MM.1S (cell line): ENCODE measurements around the gene CREB5.

ENCODE experiments used
- DNase-seq: peaks from one replicate; pipeline ENCODE4 v3.0.0-alpha.2; 2015
- H2AFZ ChIP-seq: fragments of 300-600 bp; sonication (generic); 2 replicates; pipeline ENCODE4 v1.6.0; 2016; ENCODE audit warnings: antibody characterized with exemption, low read length
- H3F3A ChIP-seq: fragments of 300-600 bp; sonication (generic); 2 replicates; pipeline ENCODE4 v1.6.1; 2016; ENCODE audit warnings: mild to moderate bottlenecking, antibody characterized with exemption, low read length, moderate library complexity, mixed read lengths; ENCODE audit not compliant: insufficient read depth
- H3K27ac ChIP-seq: fragments of 300-600 bp; sonication (generic); 2 replicates; pipeline ENCODE4 v1.5.1; 2016; ENCODE audit warnings: mild to moderate bottlenecking, low read length
- H3K27me3 ChIP-seq: fragments of 300-600 bp; sonication (generic); replicated peaks from 2 replicates; pipeline ENCODE4 v1.6.0; 2016; ENCODE audit warnings: low read length; ENCODE audit not compliant: insufficient read depth
- H3K36me3 ChIP-seq: fragments of 300-600 bp; sonication (generic); replicated peaks from 2 replicates; pipeline ENCODE4 v1.6.1; 2016; ENCODE audit warnings: mild to moderate bottlenecking, low read length, mixed read lengths; ENCODE audit not compliant: insufficient read depth
- H3K4me1 ChIP-seq: fragments of 300-600 bp; sonication (generic); 2 replicates; pipeline ENCODE4 v1.6.1; 2016; ENCODE audit warnings: low read length, mixed read lengths
- H3K4me2 ChIP-seq: fragments of 300-600 bp; sonication (generic); 2 replicates; pipeline ENCODE4 v1.6.0; 2016; ENCODE audit warnings: low read depth, low read length
- H3K4me3 ChIP-seq: fragments of 300-600 bp; sonication (generic); 2 replicates; pipeline ENCODE4 v1.5.1; 2016; ENCODE audit warnings: low read length, mixed read lengths
- H3K79me2 ChIP-seq: fragments of 300-600 bp; sonication (generic); 2 replicates; pipeline ENCODE4 v1.6.1; 2016; ENCODE audit warnings: mixed run types, low read length, mixed read lengths
- H3K9ac ChIP-seq: fragments of 300-600 bp; sonication (generic); 2 replicates; pipeline ENCODE4 v1.6.1; 2016; ENCODE audit warnings: low read length, mixed read lengths
- H3K9me2 ChIP-seq: fragments of 300-600 bp; sonication (generic); replicated peaks from 2 replicates; pipeline ENCODE4 v1.6.1; 2016; ENCODE audit warnings: mild to moderate bottlenecking, low read length, mixed read lengths; ENCODE audit not compliant: insufficient read depth
- H3K9me3 ChIP-seq: fragments of 300-600 bp; sonication (generic); replicated peaks from 2 replicates; pipeline ENCODE4 v1.6.1; 2016; ENCODE audit warnings: mild to moderate bottlenecking, low read length, mixed read lengths; ENCODE audit not compliant: insufficient read depth
- H4K20me1 ChIP-seq: fragments of 300-600 bp; sonication (generic); 2 replicates; pipeline ENCODE4 v1.6.1; 2016; ENCODE audit warnings: mild to moderate bottlenecking, low read length, moderate library complexity, mixed read lengths; ENCODE audit not compliant: insufficient read depth
- CTCF ChIP-seq: fragments of 300-600 bp; sonication (generic); IDR thresholded peaks from 2 replicates; pipeline ENCODE4 v1.5.1; 2016; ENCODE audit warnings: antibody characterized with exemption, low read length, mixed read lengths
- EZH2 ChIP-seq: fragments of 300-600 bp; sonication (generic); optimal IDR thresholded peaks from 2 replicates; pipeline ENCODE3; 2017; ENCODE audit warnings: low read depth, mild to moderate bottlenecking, antibody characterized with exemption, low read length, mixed read lengths
- EZH2phosphoT487 ChIP-seq: fragments of 300-600 bp; sonication (generic); IDR thresholded peaks from 2 replicates; pipeline ENCODE4 v1.6.1; 2018; ENCODE audit warnings: antibody characterized with exemption, low read length

The CREB5 gene

DNA sequence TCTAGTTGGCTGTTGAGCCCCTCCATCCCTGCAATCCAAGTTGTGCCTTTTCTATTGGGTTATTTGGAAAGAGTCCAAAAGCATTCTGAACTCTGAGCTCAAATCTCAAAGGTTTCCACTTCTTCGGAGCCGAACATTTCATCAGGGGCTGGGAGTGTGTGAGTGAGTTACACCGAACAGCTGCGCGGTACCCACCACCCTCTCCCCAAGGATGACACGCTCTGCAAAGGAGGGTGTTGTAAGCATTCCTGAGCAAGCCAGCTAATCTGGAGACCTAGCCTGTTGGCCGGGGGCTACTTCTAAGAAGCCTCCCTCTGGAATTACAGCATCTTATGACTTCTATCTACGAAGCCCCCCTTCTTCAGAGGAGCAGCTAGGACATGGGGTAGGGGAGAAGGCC, 270.5 kb downstream of the CREB5 start:
- Histone ChIP-seq H2AFZ (no peak overlapping the region), H4K20me1 (no peaks in the 10 kb centered on the region), H3K4me1 (no peaks in the 10 kb centered on the region), H3K9me2 (no peaks in the 10 kb centered on the region), H3K4me2 (no peak overlapping the region), H3F3A (no peaks in the 10 kb centered on the region), H3K36me3 (no peaks in the 10 kb centered on the region), H3K9me3 (no peaks in the 10 kb centered on the region), H3K4me3 (no peak overlapping the region), H3K79me2 (no peaks in the 10 kb centered on the region), H3K9ac (no peak overlapping the region), H3K27me3 (no peaks in the 10 kb centered on the region), H3K27ac (no peak overlapping the region)
- no peak for DNase-seq
- TF ChIP-seq CTCF: no peak

- Histone ChIP-seq H3K9ac (no peak overlapping the region), H3K9me3 (no peaks in the 10 kb centered on the region), H3K27me3 (no peaks in the 10 kb centered on the region), H3K9me2 (no peaks in the 10 kb centered on the region), H3K27ac (no peak overlapping the region), H3K36me3 (no peaks in the 10 kb centered on the region), H3K4me3 (no peak overlapping the region), H3K4me1 (no peaks in the 10 kb centered on the region), H3K79me2 (no peaks in the 10 kb centered on the region), H4K20me1 (no peaks in the 10 kb centered on the region), H3K4me2 (no peak overlapping the region), H2AFZ (no peak overlapping the region), H3F3A (no peaks in the 10 kb centered on the region)
- TF ChIP-seq EZH2phosphoT487: no peak
- no peak for TF ChIP-seq CTCF
- TF ChIP-seq EZH2: no peak
- no peak for DNase-seq
Observed at GRCh38 chr7:28684650-28685241, 272.4 kb downstream of the CREB5 start.

DNA sequence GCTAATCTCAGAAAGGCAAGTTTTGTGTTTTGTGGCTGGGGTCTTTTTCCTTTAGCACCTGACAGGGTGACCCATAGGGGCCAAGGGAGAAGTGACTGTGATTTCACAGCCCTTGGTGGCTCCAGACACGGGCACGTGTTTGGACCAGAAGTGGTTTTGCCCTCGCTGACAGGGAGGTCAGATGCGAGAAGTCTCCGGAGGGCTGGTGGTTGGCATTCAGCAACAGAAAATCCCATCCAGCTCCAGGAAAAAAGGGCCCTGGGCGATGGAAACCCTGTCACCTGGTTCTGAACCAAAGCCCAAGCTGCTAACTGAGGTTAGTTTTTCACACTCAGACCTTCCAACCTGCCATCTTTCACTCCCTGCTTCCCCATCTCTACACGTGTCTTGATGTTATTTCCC, 272.9 kb downstream of the CREB5 start:
- H3K9ac ChIP-seq: no peak overlapping the region

More for the DNA sequence above, 272.9 kb downstream of the CREB5 start:
- TF ChIP-seq CTCF (no peak), EZH2phosphoT487 (no peak), EZH2 (no peak)
- no peaks in the 10 kb centered on the region for H3K9me2 ChIP-seq
- no peaks in the 10 kb centered on the region for H4K20me1 ChIP-seq
- no peaks in the 10 kb centered on the region for H3F3A ChIP-seq
- H3K4me1 ChIP-seq: no peaks in the 10 kb centered on the region
- DNase-seq: no peak
- no peak overlapping the region for H3K4me2 ChIP-seq
- no peaks in the 10 kb centered on the region for H3K79me2 ChIP-seq
- no peaks in the 10 kb centered on the region for H3K9me3 ChIP-seq
- H3K27me3 ChIP-seq: no peaks in the 10 kb centered on the region
- H3K4me3 ChIP-seq: no peak overlapping the region
- H3K27ac ChIP-seq: no peak overlapping the region
- no peak overlapping the region for H2AFZ ChIP-seq
- no peaks in the 10 kb centered on the region for H3K36me3 ChIP-seq
